Measurements from ENCODE around the gene PKNOX2. TPM values are rescaled to one million over a fixed set of nuclear protein-coding genes. Genes with fewer than 3 reads are reported as not detected.

The PKNOX2 gene
- polyA plus RNA-seq, 1 experiment: 0.02 TPM

GRCh38 chr11:125380756-125381445 lies 216.3 kb downstream of the PKNOX2 start:
- CTCF ChIA-PET: interaction anchor here (1.2 to 1.5 kb wide), 4 partner anchors 18 to 48 kb away, joined by 3 to 5 read pairs (median 4); no protein-coding TSS in a partner anchor
- Histone ChIP-seq H3K36me3 (ENCODE audit: control insufficient read depth, insufficient read depth, low read length) (no peaks in the 10 kb centered on the region), H3K4me3 (ENCODE audit: low read depth, low read length) (no peak overlapping the region), H3K27me3 (ENCODE audit: control insufficient read depth, insufficient read depth, low read length) (peaks cover 32% of the 10 kb centered on the region)
- no peak for DNase-seq (ENCODE audit: low read depth)
- TF ChIP-seq CTCF (IDR thresholded peaks at IDR 0.05; ENCODE audit: insufficient read depth, low read depth, low read length): no peak
- POLR2A ChIA-PET: no interaction called here

GRCh38 chr11:125381499-125382044 lies 217.0 kb downstream of the PKNOX2 start:
- no peak for DNase-seq (ENCODE audit: low read depth)
- POLR2A ChIA-PET: no interaction called here
- Histone ChIP-seq H3K36me3 (ENCODE audit: control insufficient read depth, insufficient read depth, low read length) (no peaks in the 10 kb centered on the region), H3K27me3 (ENCODE audit: control insufficient read depth, insufficient read depth, low read length) (peaks cover 29% of the 10 kb centered on the region), H3K4me3 (ENCODE audit: low read depth, low read length) (no peak overlapping the region)
- TF ChIP-seq CTCF (IDR thresholded peaks at IDR 0.05; ENCODE audit: insufficient read depth, low read depth, low read length): no peak
- CTCF ChIA-PET: interaction anchor here (1.2 to 1.4 kb wide), 3 partner anchors 19 to 35 kb away, joined by 3 to 5 read pairs (median 4); no protein-coding TSS in a partner anchor

- POLR2A ChIA-PET: interaction anchor here (0.6 kb wide), 1 partner anchor 9 kb away, joined by 15 read pairs; no protein-coding TSS in a partner anchor
- Histone ChIP-seq H3K36me3 (ENCODE audit: control insufficient read depth, insufficient read depth, low read length) (no peaks in the 10 kb centered on the region), H3K27me3 (ENCODE audit: control insufficient read depth, insufficient read depth, low read length) (peaks cover 29% of the 10 kb centered on the region), H3K4me3 (ENCODE audit: low read depth, low read length) (no peak overlapping the region)
- no peak for TF ChIP-seq CTCF (IDR thresholded peaks at IDR 0.05; ENCODE audit: insufficient read depth, low read depth, low read length)
- DNase-seq (ENCODE audit: low read depth): no peak
- CTCF ChIA-PET: no interaction called here
Observed at GRCh38 chr11:125382314-125382791, 217.8 kb downstream of the PKNOX2 start.

- POLR2A ChIA-PET: interaction anchor here (0.6 kb wide), 1 partner anchor 8 kb away, joined by 15 read pairs; no protein-coding TSS in a partner anchor
- H3K4me3 ChIP-seq (ENCODE audit: low read depth, low read length): no peak overlapping the region
- peaks cover 29% of the 10 kb centered on the region for H3K27me3 ChIP-seq (ENCODE audit: control insufficient read depth, insufficient read depth, low read length)
- CTCF ChIA-PET: no interaction called here
- H3K36me3 ChIP-seq (ENCODE audit: control insufficient read depth, insufficient read depth, low read length): no peaks in the 10 kb centered on the region
- no peak for DNase-seq (ENCODE audit: low read depth)
- TF ChIP-seq CTCF (IDR thresholded peaks at IDR 0.05; ENCODE audit: insufficient read depth, low read depth, low read length): no peak
Observed at GRCh38 chr11:125382822-125383221, 218.3 kb downstream of the PKNOX2 start.

- no peak for TF ChIP-seq CTCF (IDR thresholded peaks at IDR 0.05; ENCODE audit: insufficient read depth, low read depth, low read length)
- Histone ChIP-seq H3K36me3 (ENCODE audit: control insufficient read depth, insufficient read depth, low read length) (no peaks in the 10 kb centered on the region), H3K4me3 (ENCODE audit: low read depth, low read length) (no peak overlapping the region), H3K27me3 (ENCODE audit: control insufficient read depth, insufficient read depth, low read length) (peaks cover 25% of the 10 kb centered on the region)
- CTCF ChIA-PET: interaction anchor here (1.7 kb wide), 1 partner anchor 44 kb away, joined by 6 read pairs; no protein-coding TSS in a partner anchor
- POLR2A ChIA-PET: no interaction called here
- DNase-seq (ENCODE audit: low read depth): no peak
Observed at GRCh38 chr11:125384825-125385224, 220.3 kb downstream of the PKNOX2 start.

Data from BJ (cell line).